GM21737 (cell line): Measurements from ENCODE around the gene FTCD.
"Not testable (repeated sequence)": the region's sequence is repeated elsewhere in the genome, so short reads cannot be mapped to it uniquely, and the experiment has no call there.

Source experiments
- ATAC-seq: cut with Tn5 transposase; IDR thresholded peaks from one replicate; pipeline ENCODE4 v1.9.1; 2021; ENCODE audit warnings: mild to moderate bottlenecking, moderate library complexity; ENCODE audit not compliant: unreplicated experiment

Gene FTCD

GRCh38 chr21:46171996-46172862 is 16.9 kb upstream of the FTCD start:
- no peak for ATAC-seq

- no peak for ATAC-seq
Observed at GRCh38 chr21:46171585-46171984, 16.2 kb upstream of the FTCD start.

- not testable (repeated sequence) for ATAC-seq
Observed at GRCh38 chr21:46170436-46171193, 15.2 kb upstream of the FTCD start.

GRCh38 chr21:46168659-46169386 is 13.4 kb upstream of the FTCD start:
- no peak for ATAC-seq

DNA sequence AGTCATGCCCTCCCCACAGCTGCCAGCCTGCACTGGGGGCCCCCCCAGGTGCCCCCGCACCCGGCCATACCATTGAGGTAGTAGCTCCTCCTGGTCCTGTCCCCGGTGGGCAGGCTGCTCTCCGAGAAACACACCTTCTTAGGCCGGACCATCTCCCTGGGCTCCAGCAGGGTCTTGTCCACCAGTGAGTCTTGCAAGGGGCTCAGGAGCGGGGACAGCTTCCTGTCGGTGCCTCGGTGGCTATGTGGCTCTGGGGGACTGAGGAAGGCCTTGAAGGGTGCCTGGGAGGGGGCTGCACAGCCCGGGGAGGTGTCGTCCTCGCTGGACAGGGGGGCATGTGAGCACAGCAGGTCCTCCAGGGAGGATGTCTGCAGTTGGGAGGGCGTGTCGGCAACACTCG is 12.9 kb upstream of the FTCD start:
- ATAC-seq, result no peak

DNA sequence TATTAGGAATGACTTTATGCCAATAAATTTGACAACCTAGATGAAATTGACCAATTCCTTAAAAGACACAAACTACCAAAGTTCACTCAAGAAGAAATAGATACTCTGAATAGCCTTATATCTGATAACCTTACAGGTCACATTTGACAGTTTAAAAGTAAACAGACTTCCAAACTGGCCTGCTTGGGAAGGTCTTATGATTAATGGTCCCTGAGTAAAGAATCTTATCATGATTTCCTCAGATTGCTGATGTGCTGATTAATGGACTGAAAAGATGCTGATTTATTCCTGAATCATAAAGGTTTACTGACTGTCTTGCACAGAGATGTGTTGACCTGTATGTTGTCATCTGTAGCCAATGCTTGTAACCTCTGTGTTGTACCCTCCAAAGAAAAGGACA is 9.7 kb upstream of the FTCD start:
- ATAC-seq, result no peak

- ATAC-seq, result no peak
Observed at GRCh38 chr21:46163380-46163779, 8.0 kb upstream of the FTCD start.

DNA sequence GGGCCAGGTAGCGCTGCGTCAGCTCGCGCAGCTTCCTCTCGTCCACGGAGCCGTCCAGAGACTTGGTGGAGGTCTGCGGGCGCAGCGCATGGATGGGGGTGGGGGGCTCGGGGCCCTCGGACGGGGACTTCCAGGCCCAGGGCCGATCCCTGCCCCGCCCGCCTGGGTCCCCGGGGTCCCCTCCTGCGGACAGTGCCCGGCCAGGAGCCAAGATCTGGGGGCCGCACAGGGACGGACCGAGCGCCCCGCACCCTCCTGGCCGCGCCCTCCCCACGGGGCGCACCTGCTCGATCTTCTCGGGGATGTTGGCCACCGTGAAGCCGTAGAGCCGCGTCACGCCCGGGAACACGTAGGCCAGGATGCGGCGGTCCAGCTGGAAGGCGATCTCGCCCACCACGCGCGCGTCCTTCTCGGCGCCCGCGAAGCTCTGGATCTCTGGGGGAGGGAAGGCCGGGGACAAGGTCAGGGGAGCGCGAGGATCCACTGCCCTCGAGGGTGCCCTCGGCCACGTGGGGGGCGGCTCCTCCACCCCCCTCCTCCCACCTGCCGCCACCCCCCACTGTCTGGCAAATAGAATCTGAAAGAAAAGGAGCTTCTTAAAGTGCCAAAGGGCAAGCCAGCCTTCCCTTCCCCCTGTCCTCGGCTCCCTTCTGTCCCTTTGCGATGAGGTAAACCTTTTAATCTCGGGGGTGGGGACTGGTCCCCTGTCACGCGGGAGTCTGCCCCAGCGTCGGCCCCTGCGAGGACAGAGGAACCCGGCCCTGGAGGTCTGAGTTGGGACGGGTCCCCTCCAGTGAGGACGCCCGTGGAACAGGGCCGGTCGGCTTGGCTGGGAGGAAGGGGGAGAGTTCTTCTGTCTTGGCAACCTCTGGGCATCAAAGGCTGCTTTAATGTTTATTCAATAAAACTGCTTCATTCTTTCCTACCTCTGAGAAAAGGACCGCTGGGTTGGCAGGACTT is 6.5 kb upstream of the FTCD start:
- no peak for ATAC-seq

DNA sequence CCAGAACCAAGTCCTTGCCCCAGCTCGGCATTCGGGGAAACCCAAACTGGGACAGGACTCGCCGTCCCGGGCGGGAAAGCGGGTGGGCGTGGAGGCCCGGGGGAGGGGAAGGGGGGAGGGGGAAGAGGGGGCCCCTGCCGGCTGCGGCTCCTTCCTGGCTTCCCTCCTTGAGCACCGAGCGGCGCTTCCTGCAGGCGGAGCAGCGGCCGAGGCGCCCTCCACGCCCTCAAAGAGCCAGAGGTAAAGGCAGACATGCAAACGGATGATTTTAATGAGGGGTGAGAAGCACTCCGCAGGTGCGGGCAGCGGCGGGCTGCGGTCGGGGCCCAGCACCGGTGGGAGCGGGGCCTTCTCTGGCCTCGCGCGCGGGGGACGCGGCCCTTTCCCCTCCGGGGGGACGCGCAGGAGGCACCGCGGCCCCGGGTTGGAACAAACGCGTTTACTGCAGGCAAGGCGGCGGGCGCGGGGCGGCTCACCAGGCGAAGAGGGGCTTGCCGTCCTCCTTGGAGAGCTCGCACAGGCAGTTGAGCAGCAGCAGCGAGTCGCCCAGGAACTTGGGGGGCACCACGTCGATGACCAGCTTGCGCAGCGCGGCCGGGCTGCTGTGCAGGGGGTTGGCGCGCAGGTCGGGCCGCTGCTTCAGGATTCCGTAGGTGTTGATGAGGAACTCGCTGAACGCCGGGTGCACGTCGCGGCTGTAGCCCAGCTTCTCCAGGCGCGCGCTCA is 5.7 kb upstream of the FTCD start:
- ATAC-seq, result no peak

GRCh38 chr21:46160657-46160906 is 5.2 kb upstream of the FTCD start:
- ATAC-seq, result no peak

DNA sequence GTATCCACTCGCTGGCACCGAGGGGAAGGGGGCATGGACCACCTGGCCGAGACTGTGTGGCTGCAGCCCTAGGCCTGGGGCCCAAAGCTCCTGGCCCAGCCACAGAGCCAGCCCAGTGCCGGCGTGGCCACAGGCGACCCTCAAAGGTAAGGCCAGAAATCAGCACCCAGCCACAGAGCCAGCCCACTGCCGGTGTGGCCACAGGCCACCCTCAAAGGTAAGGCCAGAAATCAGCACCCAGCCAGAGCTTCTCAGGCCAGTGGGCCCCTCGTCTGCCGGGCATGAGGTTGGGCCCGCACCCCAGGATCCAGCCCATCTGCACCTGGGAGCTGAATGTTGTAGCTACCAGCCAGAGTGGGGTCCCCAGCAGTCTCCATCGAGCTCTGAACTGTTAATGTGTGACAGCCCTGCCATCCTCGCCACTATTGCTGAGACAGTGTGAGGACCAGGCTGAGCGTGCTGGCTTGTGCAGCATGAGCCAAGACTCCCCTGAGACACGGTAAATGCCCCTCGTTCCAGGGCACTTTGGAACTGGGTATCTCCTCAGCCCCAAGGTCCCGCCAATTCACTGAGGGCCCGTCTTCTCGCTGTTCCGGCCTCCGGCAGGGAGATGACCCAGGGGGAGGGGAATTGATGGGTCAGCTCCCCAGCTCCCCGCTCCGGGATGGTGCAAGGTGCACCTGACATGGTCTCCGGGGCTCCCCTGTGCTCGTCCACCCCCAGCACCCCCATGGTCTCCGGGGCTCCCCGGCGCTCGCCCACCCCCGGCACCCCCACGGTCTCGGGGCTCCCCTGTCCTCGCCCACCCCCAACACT is 4.7 kb upstream of the FTCD start:
- no peak for ATAC-seq

GRCh38 chr21:46159390-46159789 is 4.0 kb upstream of the FTCD start:
- ATAC-seq, result no peak

DNA sequence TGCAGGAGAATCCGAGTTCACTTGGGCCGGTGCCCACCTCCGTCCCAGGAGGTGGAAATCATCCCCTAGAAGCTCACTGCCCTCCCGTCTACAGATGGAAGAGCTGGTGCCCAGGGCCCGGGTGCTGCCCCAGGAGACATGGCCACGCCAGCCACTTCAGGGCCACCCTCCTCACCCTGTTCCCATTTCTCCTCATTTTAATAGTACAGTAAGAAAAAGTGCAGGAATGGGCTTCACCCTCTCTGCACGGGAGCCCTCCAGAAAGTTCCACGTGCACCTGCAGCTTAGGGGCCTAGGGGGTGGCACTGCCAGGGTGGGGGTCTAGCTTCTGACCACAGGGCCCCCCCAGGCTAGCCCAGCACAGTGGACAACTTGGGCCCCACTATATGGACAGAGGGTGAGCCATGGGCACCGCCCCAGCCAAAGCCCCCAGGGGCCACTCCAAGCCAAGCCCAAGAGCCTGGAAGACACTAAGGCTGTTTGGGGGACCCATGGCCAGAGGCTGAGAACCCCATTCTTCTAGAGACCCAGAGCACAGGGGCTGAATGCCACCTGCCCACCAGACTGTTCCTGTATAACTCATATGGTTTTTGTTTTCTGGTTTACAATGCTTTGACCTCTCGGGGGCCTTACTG is 3.4 kb upstream of the FTCD start:
- no peak for ATAC-seq

DNA sequence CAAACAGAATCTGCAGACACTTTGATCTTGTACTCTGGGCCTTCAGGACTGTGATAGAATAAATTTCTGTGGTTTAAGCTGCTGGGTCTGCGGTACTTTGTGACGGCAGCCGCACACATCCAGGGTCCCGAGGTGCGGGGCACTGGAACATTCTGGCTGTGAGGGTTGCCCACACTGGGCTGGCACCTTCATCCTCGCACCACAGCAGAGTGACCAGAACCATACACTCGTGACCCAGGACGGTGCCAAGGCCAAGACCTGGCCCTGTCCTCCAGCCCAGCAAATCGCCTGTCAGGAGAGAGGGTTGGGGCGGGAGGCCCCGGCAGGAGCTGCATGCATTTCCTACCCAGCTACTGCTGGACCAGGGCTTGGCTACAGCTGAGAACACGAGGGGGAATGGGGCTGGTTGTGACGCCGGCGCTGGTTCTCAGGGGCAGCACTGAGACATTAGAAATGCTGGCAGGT is 2.6 kb upstream of the FTCD start:
- ATAC-seq, result no peak

DNA sequence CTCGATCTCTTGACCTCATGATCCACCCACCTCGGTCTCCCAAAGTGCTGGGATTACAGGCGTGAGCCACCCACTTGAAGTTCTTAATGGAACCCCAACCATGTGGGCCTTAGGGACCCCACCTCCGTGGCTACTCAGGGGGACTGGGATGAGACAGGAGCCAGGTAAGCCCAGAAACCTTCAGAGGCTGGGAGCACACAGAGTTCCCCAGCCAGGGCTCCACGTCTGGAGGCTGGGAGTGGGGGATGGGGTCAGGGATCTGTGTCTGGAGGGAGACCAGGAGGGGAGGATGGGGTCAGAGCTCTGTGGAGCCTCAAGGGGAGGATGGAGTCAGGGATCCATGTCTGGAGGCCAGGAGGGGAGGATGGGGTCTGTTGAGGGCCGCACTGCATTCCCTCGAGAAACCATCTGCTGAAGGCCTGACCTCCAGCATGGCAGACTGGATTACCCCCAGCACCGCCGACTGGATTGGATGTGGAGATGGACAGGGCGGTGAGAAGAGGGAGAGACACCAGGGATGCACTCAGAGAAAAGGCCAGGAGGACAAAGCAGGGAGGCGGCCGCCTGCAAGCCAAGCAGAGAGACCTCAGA is 2.1 kb upstream of the FTCD start:
- ATAC-seq, result no peak

GRCh38 chr21:46156678-46157077 is 1.3 kb upstream of the FTCD start:
- no peak for ATAC-seq

GRCh38 chr21:46156378-46156645 is 933 bp upstream of the FTCD start:
- ATAC-seq, result no peak

- no peak for ATAC-seq
Observed at GRCh38 chr21:46154955-46155513, 345 bp downstream of the FTCD start.
